ENCODE measurements around the gene RTN4IP1.

RTN4IP1 gene, protein sequence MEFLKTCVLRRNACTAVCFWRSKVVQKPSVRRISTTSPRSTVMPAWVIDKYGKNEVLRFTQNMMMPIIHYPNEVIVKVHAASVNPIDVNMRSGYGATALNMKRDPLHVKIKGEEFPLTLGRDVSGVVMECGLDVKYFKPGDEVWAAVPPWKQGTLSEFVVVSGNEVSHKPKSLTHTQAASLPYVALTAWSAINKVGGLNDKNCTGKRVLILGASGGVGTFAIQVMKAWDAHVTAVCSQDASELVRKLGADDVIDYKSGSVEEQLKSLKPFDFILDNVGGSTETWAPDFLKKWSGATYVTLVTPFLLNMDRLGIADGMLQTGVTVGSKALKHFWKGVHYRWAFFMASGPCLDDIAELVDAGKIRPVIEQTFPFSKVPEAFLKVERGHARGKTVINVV

DNA sequence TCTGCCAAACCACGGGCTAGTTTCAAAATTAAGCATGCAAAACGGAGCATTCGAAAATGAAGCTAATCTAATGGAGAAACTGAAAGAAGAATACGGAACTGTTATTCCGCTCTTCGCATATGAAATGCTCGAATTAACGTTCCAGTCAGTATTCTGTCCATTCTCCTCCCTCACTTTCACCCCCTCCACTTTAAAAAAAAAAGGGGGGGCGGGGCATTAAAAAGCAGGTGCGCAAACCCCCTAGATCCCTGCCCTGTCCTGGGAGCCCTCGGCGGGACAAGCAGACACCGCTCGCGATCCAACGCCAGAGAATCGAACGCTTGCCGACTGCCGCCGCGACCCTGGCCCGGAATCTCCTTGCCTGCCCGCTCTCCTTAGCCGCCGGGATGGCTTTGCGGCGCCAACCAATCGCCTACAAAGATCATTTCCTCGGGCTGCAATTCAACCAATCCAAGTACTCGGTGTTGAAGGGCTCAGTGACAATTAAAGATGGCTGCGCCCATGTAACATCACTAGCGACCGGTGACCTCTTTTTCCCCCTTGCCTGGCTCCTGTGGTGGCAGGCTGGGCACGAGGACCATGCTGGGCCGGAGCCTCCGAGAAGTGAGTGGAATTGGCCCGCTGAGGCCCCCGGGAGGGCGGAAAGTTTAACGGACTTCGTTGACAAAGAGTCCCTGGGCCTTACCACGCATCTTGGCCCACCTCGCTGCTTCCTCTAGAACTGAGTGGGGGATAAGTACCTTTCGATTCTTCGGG, at the start of gene RTN4IP1, which contains the start of gene QRSL1:
RTN4IP1 (minus strand) TSS at position 396 of the 756 bp plus-strand sequence. CDS start 477 bp downstream, outside the sequence.
QRSL1 (plus strand) TSS at position 476 of the 756 bp plus-strand sequence; CDS start at position 580, 104 bp downstream.
- DNase-seq (peak; percentile 83), ATAC-seq (peak; percentile 95)

DNA sequence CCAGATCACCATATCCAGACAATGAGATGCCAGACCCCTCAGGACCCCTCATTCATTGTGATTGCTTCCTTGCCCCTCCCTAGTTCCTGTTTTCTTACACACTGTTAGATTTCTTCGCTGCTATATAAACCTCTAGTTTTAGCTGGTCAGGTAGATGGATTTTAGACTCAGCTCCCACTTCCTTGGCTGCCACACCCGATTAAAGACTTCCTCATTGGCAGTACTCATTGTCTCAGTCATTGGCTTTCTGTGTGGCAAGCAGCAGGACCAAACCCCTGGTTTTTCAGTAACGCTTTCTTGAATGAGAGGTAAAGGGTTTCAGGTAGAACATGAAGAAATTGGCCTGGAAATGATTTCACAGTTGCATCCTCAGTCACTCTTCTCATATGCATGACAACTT, 48.0 kb upstream of the RTN4IP1 start:
- ATAC-seq: no peak
- no peak for DNase-seq

DNA sequence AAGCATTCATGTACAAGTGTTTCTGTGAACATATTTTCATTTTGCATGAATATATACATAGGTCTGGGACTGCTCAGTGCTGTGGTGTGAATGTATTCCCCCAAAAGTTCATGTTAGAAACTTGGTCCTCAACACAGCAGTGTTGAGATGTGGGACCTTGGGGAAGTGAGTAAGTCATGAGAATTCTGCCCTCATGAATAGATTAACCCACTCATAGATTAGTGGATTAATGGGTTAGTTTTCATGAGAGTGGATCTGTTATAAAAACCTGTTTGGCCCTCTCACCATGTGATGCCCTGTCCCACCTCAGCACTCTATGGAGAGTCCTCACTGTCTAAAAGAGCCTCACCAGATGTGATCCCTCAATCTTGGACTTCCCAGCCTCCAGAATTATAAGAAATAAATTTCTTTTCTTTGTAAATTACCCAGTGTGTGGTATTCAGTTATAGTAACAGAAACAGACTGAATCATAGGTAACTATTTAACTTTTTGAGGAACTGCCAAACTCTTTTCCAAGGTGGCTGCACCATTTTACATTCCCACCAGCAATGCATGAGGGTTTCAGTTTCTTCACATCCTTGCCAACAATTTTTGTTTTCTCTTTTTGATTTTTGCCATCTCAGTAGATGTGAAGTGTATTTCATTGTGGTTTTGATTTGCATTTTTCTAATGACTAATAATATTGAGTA, 45.4 kb upstream of the RTN4IP1 start:
- no peak for ATAC-seq

DNA sequence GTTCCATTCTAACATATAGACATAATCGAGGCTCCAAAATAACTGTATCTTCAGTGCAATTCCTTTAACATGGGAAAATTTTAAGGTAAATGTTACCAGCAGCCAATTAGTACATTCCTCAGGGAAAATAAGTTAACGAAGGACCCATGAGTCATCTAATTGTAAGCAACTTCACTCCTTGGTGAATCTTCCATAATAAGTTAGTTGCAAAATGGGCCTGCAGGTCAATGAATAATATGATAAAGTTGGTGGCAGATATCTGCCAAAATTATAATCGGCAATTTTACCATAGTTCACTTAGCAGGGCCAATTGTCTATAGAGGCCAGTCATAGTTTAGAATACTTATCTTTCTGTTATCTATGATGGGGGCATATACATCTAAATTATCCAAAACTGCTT, 42.4 kb upstream of the RTN4IP1 start:
- no peak for DNase-seq
- ATAC-seq: no peak

More for the DNA sequence above, 45.4 kb upstream of the RTN4IP1 start:
- no peak for DNase-seq

DNA sequence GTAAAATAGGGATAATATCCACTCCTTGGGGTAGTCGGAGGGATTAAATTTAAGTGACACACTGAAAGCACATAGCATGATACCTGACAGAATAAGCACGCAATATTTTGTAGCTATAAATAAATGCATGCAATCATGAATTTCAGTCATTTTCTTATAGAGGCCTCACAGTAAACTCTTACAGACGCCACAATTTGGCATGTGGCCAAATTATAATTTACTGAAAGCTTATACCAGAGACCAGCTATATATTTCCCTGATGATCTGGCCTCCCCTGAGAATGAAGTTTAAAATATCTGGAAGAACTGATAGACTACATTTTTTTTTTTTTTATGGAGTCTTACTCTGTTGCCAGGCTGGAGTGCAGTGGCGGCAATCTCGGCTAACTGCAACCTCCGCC, 40.9 kb upstream of the RTN4IP1 start:
- DNase-seq (no peak), ATAC-seq (no peak)

DNA sequence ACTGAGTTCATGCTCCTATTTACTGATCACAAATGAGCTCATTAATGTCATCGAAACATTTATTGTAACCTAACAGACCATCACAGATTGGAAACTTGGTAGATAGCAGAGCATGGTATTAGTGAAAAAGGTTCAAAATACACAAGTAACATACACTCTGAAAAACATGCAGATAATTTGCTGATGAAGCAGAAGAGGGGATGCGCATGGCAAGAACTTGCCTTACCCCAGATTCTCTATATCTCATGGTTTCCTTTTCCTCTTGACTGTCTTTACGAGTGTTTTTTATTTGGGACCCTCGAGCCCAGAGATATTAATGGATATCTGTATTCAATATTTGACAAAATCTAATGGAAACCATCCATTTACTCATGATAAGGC, 37.7 kb upstream of the RTN4IP1 start:
- no peak for ATAC-seq
- no peak for DNase-seq

DNA sequence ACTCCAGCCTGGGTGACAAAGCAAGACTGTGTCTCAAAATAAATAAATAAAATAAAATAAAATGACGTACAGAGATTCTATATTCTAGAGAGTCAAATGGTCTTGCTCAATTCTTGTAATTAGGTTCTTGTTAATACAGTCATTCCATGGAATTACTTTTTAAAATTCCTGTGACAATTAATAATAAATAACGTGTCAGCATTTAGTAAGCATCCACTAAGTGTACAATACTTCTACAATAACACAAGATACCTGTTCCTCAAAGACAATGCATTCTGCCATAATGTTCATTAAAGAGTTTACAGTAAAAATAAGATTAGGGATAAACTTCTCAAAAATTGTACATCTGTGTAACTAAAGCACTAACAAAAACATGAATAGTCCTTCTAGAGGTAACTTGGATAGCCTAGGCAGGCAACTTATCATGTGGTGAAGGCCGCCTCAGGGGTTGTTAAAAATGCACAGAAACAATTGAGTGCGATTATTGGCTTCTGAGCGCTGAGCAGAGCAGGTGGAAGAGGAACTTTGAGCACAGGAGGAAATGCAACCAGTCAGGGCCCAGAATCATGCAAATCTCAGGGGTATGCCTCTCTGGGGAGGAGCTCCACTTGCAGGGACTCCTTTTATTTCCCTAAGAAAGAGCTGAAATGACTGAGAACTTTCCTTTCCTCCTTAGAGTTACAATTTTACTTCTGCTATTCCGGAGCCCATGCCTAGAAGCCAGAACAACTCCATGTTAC, 37.2 kb upstream of the RTN4IP1 start:
- DNase-seq (no peak), ATAC-seq (no peak)

DNA sequence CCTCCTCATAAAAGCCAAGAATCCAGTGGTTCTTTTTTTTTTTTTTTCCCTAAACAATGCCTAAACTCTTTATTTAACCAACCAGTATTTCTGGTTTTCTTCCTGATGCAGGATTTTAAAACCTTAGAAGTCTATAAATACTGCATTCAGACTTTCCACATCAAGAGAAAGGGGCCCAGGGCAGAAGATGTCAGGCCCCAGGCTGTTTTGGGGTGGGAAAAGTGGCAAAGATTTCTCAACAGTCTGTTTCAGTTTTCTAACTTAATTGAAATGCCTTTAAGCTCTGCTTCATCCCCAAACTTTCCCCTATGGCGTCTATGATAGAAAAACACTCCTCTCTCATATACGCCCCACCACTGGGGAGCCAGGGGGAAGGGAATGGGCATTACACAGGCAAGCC, 33.2 kb upstream of the RTN4IP1 start:
- no peak for DNase-seq

DNA sequence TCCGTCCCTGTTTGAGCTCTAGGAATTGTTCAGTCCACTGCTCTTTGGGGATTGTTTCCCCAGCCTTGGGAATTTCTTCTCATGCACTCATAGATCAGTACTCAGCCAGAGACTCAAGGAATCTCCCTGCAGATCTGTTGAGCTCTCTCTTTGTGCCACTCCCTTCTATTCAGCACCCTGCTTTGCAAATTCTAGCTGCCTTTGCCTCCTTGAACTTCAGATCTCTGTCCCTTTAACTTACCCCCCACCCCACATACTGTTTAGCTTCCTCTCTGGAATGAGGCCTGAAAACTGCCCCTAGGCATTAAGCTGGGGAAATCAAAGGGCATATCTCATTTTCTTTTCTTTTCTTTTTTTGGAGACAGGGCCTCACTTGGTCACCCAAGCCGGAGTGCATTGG, 30.6 kb upstream of the RTN4IP1 start:
- ATAC-seq (no peak), DNase-seq (no peak)

More for the DNA sequence above, 33.2 kb upstream of the RTN4IP1 start:
- ATAC-seq: no peak

DNA sequence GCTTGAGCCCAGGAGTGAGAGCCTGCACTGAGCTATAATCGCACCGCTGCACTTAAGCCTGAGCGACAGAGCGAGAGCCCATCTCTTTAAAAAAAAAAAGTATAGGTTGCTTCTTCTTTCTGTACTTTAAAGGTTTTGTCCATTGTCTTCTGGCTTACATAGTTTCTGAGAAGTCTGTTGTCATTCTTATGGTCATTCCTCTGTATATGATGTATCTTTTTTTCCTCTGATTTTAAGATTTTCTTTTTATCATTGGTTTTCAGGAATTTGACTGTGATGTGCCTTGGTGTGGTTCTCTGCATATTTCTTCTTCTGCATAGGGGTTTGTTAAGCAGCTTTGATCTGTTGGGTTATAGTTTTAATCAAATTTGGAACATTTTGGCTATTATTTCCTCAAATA, 29.2 kb upstream of the RTN4IP1 start:
- no peak for ATAC-seq

DNA sequence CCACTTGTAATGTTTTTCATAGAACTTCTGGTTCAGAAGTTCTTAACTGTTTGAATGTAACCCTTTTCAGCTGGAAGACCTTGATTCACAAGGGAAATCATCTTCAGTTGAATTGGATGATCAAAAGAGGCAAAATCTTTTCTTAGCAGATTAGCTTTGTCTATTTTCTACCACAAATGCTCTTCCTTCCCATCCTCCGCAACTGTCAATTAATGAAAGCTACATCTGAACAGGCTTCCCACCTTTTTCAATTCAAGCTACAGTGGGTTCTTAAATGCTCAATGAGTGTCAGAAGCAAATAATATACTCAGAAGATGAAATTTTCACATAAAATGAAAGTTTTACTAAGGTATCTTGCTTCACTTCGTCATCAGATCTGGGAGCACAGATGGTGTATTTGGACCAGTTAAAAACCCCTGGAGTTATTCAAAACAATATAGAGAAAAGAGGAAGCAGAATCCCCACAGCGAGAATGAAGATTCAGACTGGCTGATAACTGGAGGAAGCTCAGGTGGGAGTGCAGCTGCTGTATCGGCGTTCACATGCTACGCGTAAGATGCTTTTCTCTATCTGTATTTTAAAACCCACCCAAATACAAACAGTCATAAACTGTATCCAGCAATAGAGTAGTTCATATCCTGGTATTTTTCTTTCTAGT, 19.5 kb upstream of the RTN4IP1 start:
- no peak for ATAC-seq
- DNase-seq: no peak

More for the DNA sequence above, 29.2 kb upstream of the RTN4IP1 start:
- no peak for DNase-seq

DNA sequence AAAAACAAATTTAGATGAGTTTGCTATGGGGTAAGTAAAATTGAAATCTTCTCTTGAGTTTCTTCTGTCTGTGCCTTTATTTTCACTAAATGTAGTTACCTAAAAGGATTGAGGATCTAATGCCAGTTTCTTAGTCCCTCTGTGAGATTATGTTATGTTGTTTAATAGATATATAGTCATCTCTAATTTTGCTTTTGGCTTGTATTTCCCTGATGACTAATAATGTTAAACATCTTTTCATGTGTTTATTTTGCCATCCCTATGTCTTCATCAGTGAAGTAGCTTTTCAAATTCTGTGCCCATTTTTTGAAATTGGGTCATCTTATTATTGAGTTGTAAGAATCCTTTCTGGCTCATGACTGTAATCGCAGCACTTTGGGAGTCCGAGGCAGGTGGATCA, 13.8 kb upstream of the RTN4IP1 start:
- ATAC-seq: no peak
- DNase-seq: no peak

DNA sequence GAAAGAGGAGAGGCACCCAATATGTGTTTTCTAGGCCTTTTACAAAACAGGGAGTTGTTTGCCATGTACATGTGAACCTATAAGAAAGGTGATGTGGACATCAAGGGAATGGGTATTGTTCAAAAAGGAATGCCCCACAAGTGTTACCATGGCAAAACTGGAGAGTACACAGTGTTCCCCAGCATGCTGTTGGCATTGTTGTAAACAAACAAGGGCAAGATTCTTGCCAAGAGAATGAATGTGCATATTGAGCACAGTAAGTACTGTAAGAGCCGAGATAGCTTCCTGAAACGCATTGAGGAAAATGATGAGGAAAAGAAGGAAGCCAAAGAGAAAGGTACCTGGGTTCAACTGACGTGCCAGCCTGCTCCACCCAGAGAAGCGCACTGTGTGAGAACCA, 13.2 kb upstream of the RTN4IP1 start:
- DNase-seq (no peak), ATAC-seq (no peak)

DNA sequence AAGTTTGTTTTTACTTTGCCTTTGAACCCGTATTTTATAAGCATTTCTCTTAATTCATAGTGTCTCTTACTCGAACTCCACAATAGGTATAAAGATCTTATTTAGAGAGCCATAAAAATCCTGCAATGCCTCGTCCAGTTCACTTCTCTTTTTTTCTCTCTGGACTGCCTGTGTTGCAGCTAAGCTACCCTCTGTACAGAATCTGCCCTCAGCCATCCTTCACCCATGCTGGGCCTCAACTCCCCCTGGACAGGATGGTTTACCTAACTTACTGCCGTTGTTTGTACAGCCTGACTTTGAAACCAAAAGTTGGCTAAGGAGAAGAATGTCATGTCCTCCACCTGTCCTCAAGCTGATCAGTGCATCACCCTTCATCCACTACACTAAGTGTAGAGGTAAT, 10.5 kb upstream of the RTN4IP1 start:
- DNase-seq (no peak), ATAC-seq (no peak)

DNA sequence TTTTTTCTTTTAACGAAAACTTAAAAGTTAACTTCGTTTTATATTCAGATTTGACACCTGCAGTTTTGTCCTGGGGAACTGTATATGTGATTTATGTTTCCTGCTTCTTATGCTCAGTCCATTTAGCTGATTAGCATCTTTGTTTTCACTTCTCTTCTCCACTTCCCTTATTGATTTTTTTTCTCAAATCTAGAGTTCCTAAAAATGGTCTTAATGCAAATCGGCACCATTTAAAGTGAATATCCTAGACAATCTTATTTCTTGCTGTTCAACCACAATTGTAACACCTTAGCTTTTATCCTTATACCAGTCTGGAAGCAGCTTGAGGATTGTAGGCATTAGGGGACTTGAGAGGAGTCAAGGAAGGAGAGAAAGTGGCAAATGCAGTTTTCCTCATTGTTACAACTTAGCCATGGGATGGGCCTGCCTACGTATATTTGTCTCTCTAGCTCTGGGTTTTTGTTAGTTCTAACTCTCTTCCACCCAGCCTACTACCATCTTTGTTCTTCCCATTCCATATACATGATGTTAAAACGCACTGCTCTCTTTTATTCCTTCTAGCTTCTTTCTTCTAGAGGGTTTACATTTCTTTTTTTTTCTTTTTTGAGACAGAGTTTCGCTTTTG, 8.5 kb upstream of the RTN4IP1 start:
- DNase-seq (no peak), ATAC-seq (no peak)

DNA sequence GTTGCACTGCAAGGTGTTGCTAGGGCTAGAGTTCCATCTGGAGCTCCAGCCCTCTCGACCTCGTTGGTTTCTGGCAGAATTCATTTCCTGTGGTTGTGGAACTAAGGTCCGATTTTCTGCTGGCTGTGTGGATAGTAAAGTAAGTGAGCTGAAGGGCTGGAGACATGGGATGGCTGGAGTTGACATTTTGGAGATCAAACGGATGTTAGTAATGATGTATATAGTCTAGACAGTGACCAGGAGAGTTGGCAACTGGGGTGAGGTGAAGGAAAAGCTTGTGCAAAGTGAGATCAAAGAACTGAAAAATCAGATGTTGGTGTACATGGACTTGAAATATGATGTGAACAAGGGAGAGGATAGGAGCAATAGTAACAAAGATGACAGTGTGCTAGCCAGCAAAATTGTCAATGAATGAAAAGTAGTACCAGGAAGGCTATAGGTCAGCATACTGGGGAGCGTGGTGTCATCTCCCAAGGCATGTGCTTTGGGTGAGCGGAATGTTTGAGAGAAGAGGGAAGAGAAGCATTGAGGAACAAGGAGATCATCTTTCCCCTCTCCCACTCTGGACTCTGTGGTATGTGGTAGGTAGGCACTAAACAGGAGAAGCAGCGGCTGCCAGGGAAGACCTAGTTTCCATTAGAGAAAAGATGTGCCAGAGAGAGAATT, 7.9 kb upstream of the RTN4IP1 start:
- DNase-seq (no peak), ATAC-seq (no peak)

DNA sequence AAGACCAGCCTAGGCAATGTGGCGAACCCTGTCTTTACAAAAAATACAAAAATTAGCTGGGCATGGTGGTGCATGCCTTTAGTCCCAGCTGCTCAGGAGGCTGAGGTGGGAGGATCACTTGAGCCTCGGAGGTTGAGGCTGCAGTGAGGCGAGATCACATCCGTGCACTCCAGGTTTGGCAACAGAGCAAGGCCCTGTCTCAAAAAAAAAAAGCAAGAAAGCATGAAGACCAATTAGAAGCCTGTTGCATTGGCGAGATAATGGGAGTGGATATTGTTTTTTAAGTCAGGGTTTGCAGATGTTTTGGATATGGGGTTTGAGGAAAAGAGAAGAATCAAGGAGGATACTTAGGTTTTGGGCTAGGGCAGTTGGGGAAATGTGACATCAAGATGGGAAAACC, 5.3 kb upstream of the RTN4IP1 start:
- DNase-seq: no peak
- no peak for ATAC-seq

DNA sequence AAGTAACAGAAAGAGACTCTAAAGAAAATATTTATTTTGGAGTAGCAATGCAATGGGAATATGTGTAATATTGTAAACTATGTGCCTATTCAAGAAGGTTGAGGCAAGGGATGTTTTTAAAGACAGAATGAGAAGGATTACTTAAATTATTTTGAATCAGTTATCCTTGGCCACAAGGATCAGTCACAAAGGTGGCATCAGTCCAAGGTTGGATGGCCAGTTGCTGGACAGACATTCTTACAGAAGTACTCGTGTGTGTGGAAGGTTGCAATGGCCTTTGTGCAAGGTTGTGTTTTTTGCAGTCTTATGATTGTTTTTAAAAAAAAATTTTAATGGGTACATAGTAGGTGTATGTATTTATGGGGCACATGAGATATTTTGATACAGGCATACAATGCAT, 2.0 kb upstream of the RTN4IP1 start:
- no peak for DNase-seq
- ATAC-seq: no peak

DNA sequence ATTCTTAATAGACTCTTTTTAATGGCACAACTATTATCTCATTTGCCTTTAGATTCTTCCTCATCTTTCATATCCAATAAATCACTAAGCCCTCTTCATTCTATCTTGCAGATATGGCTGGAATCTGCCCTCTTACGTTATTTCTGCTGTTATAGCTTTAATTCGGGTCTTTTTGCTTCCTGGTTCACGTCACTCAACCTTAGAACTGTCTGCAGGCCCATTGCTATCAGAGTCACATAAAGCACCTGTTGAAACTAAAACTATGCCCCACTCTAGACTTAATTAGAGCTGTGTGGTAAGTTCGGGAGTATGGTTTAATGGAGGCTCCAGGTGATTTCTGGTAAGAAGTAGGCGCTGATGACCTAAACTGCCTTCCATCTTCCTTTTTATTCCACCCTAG, 1.1 kb upstream of the RTN4IP1 start:
- no peak for DNase-seq

DNA sequence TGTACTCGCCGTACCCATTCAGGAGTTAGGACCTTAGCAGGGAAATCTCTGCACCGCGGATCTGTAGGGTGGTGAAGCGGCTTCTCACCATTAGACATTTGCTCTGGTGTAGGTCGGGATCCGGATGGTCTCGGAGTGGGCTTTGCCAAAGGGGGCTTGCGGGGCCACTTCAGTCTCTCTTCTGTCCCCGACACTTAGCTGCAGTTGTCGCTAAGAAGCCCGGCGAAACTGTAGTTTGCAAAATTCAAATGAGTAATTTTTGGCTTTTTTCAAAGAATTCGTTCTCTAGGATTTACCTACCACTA, 513 bp upstream of the RTN4IP1 start:
- ATAC-seq (no peak), DNase-seq (no peak)

More for the DNA sequence above, 1.1 kb upstream of the RTN4IP1 start:
- ATAC-seq: no peak

DNA sequence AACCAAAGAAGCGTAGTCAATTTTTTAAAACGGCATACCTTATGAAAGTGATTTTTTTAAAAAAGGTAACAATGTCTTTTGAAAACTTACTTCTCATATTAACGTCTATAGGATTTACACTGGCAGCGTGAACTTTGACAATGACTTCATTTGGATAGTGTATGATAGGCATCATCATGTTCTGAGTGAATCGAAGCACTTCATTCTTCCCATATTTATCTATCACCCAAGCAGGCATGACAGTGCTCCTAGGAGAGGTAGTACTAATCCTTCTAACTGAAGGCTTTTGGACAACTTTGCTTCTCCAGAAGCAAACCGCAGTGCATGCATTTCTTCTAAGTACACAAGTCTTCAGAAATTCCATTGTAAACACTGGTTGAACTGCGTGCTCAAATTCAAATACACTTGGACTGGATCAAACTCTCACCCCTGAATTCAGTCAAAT, 618 bp downstream of the RTN4IP1 start:
- peak; percentile 5 for ATAC-seq
- no peak for DNase-seq

Measured in stimulated activated naive CD8-positive, alpha-beta T cell treated with anti-CD3 and anti-CD28 coated beads, Interleukin-15, Interleukin-2, amounts not matched to agents 100 U/mL and 50 U/mL, for 24 hours (primary cell).